Astrocyte of the spinal cord (primary cell): ENCODE results near the gene TAF11L10.
"Not testable (repeated sequence)": the region's sequence is repeated elsewhere in the genome, so short reads cannot be mapped to it uniquely, and the experiment has no call there.

Source experiments
- DNase-seq: peaks from one replicate; pipeline ENCODE4 v3.0.0; 2011; ENCODE audit warnings: low read depth, low spot score
- H3K4me3 ChIP-seq: 2 replicates; pipeline ENCODE4 v1.5.1; 2011; ENCODE audit warnings: low read depth, mild to moderate bottlenecking, low read length, moderate library complexity
- in situ Hi-C: cut with HindIII; loops from 2 replicates; pipeline ENCODE4 v1.10.0; 2017; ENCODE audit warnings: low sequenced_read_pairs
- TF ChIP-seq, protein P1 (sequence below): IDR thresholded peaks from 2 replicates; pipeline ENCODE4 v1.5.1; 2012; ENCODE audit warnings: low read depth, mild to moderate bottlenecking, low read length, inconsistent platforms

The TAF11L10 gene

DNA sequence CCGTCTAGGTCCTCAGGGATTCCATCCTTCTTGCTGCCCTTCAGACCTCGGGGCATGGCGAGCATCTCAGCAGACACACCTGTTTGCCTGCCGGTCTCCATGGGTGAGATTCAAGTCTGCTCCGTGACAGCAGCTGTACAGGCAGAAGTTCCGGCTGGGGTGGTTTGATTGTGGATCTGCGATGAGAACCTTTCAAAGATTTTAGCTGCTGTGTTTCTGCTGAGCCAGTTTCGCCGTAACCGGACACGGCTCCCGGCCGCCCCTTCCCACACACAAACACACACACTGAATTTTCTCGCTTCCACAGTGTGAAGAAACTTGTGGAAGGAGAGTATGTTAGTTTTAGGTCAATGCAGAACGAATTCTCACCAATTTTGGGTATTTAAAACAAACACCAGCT is at the start of gene TAF11L10:
TAF11L10 (minus strand) TSS at position 101 of the 400 bp plus-strand sequence.
- in situ Hi-C loops, DNase-seq, H3K4me3 ChIP-seq: not testable (repeated sequence)

DNA sequence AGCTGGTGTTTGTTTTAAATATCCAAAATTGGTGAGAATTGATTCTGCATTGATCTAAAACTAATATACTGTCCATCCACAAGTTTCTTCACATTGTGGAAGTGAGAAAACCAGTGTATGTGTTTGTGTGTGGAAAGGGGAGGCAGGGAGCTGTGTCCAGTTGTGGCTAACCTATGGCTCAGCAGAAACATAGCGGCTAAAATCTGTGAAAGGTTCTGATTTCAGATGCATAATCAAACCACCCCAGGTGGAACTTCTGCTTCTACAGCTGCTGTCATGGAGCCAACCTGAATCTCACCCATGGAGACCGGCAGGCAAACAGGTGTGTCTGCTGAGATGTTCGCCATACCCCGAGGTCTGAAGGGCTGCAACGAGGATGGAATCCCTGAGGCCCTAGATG is 36.5 kb upstream of the TAF11L10 start, which contains the start of gene TAF11L14:
TAF11L14 (plus strand) TSS at position 301 of the 400 bp plus-strand sequence.
- no peak within 1 kb of the TSS for H3K4me3 ChIP-seq
- TF ChIP-seq, protein P1, sequence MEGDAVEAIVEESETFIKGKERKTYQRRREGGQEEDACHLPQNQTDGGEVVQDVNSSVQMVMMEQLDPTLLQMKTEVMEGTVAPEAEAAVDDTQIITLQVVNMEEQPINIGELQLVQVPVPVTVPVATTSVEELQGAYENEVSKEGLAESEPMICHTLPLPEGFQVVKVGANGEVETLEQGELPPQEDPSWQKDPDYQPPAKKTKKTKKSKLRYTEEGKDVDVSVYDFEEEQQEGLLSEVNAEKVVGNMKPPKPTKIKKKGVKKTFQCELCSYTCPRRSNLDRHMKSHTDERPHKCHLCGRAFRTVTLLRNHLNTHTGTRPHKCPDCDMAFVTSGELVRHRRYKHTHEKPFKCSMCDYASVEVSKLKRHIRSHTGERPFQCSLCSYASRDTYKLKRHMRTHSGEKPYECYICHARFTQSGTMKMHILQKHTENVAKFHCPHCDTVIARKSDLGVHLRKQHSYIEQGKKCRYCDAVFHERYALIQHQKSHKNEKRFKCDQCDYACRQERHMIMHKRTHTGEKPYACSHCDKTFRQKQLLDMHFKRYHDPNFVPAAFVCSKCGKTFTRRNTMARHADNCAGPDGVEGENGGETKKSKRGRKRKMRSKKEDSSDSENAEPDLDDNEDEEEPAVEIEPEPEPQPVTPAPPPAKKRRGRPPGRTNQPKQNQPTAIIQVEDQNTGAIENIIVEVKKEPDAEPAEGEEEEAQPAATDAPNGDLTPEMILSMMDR = no peak
- in situ Hi-C loops = no loop called here
- no peak for DNase-seq

GRCh38 chr5:17631788-17632187 is 34.2 kb upstream of the TAF11L10 start, which contains the start of gene TAF11L13:
TAF11L13 (plus strand) TSS chr5:17632088.
- in situ Hi-C loops, H3K4me3 ChIP-seq, DNase-seq: not testable (repeated sequence)

- in situ Hi-C loops = no loop called here
- TF ChIP-seq, protein P1 = no peak
Measured at GRCh38 chr5:17625686-17626085, 28.1 kb upstream of the TAF11L10 start.

DNA sequence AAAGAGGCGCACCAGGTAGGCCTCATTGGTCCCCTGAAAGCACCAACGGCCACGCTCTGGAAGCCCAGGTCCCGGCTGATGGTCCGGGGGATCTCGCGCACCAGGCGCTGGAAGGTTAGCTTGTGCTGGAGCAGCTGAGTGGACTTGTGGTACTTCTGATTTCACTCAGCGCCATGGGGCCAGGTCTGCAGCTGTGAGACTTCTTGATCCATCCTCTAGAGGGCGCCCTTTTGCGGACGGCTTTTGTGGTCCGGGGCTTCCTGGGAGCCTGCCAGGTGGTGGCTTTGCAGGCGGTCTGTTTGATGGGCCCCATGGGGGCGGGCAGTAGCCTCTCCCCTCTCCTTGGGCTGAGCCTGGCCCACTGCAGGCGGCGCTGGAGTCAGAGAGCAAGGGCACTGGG is 23.0 kb upstream of the TAF11L10 start:
- no peak overlapping the region for H3K4me3 ChIP-seq
- in situ Hi-C loops = no loop called here
- DNase-seq = no peak
- TF ChIP-seq, protein P1 = peak; percentile 5

More at GRCh38 chr5:17625686-17626085, 28.1 kb upstream of the TAF11L10 start:
- no peak for DNase-seq
- no peak overlapping the region for H3K4me3 ChIP-seq

DNA sequence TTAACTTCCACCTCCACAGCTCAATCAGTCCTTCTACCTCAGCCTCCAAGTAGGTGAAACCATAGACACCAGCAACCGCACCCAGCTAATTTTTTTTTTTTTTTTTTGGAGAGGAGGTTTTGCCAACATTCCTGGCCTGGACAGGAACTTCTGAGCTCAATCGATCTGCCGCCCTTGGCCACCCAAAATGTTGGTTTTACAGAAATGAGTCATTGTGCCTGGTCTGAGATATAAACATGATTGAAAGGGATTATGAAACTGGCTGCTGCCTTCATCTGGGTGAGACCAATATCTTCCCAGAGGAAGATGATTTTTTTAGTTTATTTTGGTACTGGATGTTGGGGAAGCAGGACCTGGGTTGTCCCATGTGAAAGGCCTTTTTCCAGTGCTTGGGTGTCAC is 21.7 kb upstream of the TAF11L10 start:
- TF ChIP-seq, protein P1 = no peak
- in situ Hi-C loops = no loop called here
- no peak overlapping the region for H3K4me3 ChIP-seq
- DNase-seq = no peak

DNA sequence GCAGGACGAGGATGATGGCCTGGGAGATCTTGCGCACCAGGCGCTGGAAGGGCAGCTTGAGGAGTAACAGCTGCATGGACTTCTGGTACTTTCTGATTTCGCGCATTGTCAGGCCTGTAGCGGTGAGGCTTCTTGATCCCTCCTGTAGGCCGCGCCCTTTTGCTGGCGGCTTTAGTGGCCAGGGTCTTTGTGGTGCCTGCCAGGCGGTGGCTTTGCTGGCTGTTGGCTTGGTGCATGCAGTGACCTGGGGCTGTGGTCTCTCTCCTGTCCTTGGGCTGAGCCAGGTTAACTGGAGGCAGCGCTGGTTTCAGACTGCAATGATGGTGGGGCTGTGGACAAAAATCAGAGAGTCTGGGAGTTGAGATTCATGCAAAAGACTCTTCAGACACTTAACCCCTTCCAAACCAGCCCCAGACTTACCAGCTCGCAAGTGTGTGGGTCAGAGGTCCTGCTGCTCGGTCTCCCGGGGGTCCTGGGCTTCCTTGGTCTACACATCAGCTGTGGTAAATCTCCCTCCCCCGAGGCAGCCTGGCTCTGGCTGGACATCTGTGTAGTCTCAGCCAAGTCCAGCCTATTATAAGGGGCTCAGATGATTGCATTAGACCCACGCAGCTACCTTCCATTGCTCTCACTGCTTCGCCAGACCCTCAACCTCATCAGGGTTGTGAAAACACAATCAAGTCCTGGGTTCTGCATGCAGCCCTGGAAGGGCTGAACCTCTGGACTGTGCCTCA is 17.4 kb upstream of the TAF11L10 start:
- in situ Hi-C loops = no loop called here
- no peak for DNase-seq
- H3K4me3 ChIP-seq = no peak overlapping the region
- TF ChIP-seq, protein P1 = no peak

- DNase-seq, in situ Hi-C loops, H3K4me3 ChIP-seq: not testable (repeated sequence)
Measured at GRCh38 chr5:17610092-17610491, 12.5 kb upstream of the TAF11L10 start, which contains the start of gene TAF11L12. TAF11L12 (plus strand) TSS chr5:17610392.

- DNase-seq, in situ Hi-C loops, H3K4me3 ChIP-seq: not testable (repeated sequence)
Measured at GRCh38 chr5:17607461-17607860, 9.8 kb upstream of the TAF11L10 start.
